HepG2 (cell line): ENCODE results near the gene RHOT2. TPM values are rescaled to one million over a fixed set of nuclear protein-coding genes. Genes with fewer than 3 reads are reported as not detected.

Source experiments
- ARHGAP35 ChIP-seq: sonication (generic); formaldehyde crosslinking; IDR thresholded peaks from 2 replicates; pipeline ENCODE4 v1.9.0; 2022; ENCODE audit warnings: mild to moderate bottlenecking, inconsistent platforms, moderate library complexity, missing genetic modification reagents, borderline replicate concordance
- EP300 ChIP-seq, 3 experiments: sonication (generic) in 1 of 3; formaldehyde crosslinking in 1 of 3; IDR thresholded peaks; 2 replicates each; pipeline versions ENCODE4 v1.5.1 to v1.6.1; 2011 to 2020; ENCODE audit warnings: low read depth in 2 of 3, low read length in 2 of 3, borderline replicate concordance in 1 of 3, improper control_type of control experiment in 1 of 3, mild to moderate bottlenecking in 1 of 3, missing genetic modification reagents in 1 of 3, moderate library complexity in 1 of 3
- HOXA7 ChIP-seq: sonication (generic); formaldehyde crosslinking; IDR thresholded peaks from 2 replicates; pipeline ENCODE4 v1.8.1; 2022; ENCODE audit warnings: mild to moderate bottlenecking, missing genetic modification reagents, moderate library complexity
- MAF1 ChIP-seq: sonication (generic); formaldehyde crosslinking; IDR thresholded peaks from 2 replicates; pipeline ENCODE4 v1.5.0; 2020; ENCODE audit warnings: missing genetic modification reagents, borderline replicate concordance
- MAFG ChIP-seq: sonication (generic); formaldehyde crosslinking; IDR thresholded peaks from 2 replicates; pipeline ENCODE4 v1.5.1; 2020; ENCODE audit warnings: mild to moderate bottlenecking, missing genetic modification reagents
- MYC ChIP-seq: sonication (generic); formaldehyde crosslinking; IDR thresholded peaks from 2 replicates; pipeline ENCODE4 v1.9.0; 2021; ENCODE audit warnings: missing genetic modification reagents, borderline replicate concordance
- SNRNP70 ChIP-seq: fragments of 200-400 bp; formaldehyde crosslinking; IDR thresholded peaks from 2 replicates; pipeline ENCODE4 v1.6.1; 2017; ENCODE audit warnings: mild to moderate bottlenecking, low read depth, low read length, moderate library complexity
- SOX6 ChIP-seq, 2 experiments: fragments of 450-650 bp in 1 of 2; sonication (generic) in 1 of 2; formaldehyde crosslinking in 1 of 2; IDR thresholded peaks; 2 replicates each; pipeline versions ENCODE4 v1.4.0 to v1.6.1; 2017 to 2020; ENCODE audit warnings: antibody characterized with exemption in 1 of 2, mild to moderate bottlenecking in 1 of 2, missing genetic modification reagents in 1 of 2
- SPEN ChIP-seq: sonication (generic); formaldehyde crosslinking; IDR thresholded peaks from 2 replicates; pipeline ENCODE4 v1.5.1; 2020; ENCODE audit warnings: low read depth, mild to moderate bottlenecking, missing genetic modification reagents
- WIZ ChIP-seq: sonication (generic); formaldehyde crosslinking; IDR thresholded peaks from 2 replicates; pipeline ENCODE4 v1.5.1; 2020; ENCODE audit warnings: mild to moderate bottlenecking, missing genetic modification reagents
- ZNF234 ChIP-seq: sonication (generic); formaldehyde crosslinking; conservative IDR thresholded peaks from 2 replicates; pipeline ENCODE4 v1.5.1; 2020; ENCODE audit warnings: mild to moderate bottlenecking, missing genetic modification reagents
- ZNF350 ChIP-seq: sonication (generic); formaldehyde crosslinking; IDR thresholded peaks from 2 replicates; pipeline ENCODE4 v1.4.0; 2020; ENCODE audit warnings: mild to moderate bottlenecking, low read depth, missing genetic modification reagents, borderline replicate concordance
- ZNF546 ChIP-seq: sonication (generic); formaldehyde crosslinking; conservative IDR thresholded peaks from 2 replicates; pipeline ENCODE4 v1.8.1; 2023; ENCODE audit warnings: mild to moderate bottlenecking, missing genetic modification reagents
- ZNF629 ChIP-seq: sonication (generic); formaldehyde crosslinking; conservative IDR thresholded peaks from 2 replicates; pipeline ENCODE4 v1.5.0; 2020; ENCODE audit warnings: missing genetic modification reagents
- ZNF776 ChIP-seq: sonication (generic); formaldehyde crosslinking; IDR thresholded peaks from 2 replicates; pipeline ENCODE4 v1.4.0; 2020; ENCODE audit warnings: mild to moderate bottlenecking, missing genetic modification reagents
- ZNF777 ChIP-seq: sonication (generic); formaldehyde crosslinking; IDR thresholded peaks from 2 replicates; pipeline ENCODE4 v1.4.0; 2020; ENCODE audit warnings: missing genetic modification reagents
- ZNF839 ChIP-seq: sonication (generic); formaldehyde crosslinking; IDR thresholded peaks from 2 replicates; pipeline ENCODE4 v1.4.0; 2020; ENCODE audit warnings: missing genetic modification reagents, mild to moderate bottlenecking, borderline replicate concordance
- polyA plus RNA-seq, 8 experiments: library from polyadenylated mRNA; depleted of rRNA in 3 of 8; stranded (reverse) in 7 of 8; unstranded in 1 of 8; fragments of >200 nt; fragmentation: Illumina TruSeq in 4 of 8; extraction: Trizol in 4 of 8; gene quantifications; 2 replicates each; pipeline versions ENCODE4 v1.2.1 to v1.2.3, GENCODE V29; 2011 to 2016; ENCODE audit warnings: low read depth in 4 of 8, missing spikeins in 1 of 8, mixed read lengths in 1 of 8; ENCODE audit not compliant: insufficient read depth in 1 of 8
- total RNA-seq, 5 experiments: library from RNA; depleted of rRNA; stranded (reverse); fragments of >200 nt; fragmentation: Illumina TruSeq; extraction: Trizol; gene quantifications; 2 replicates each; pipeline ENCODE4 v1.2.3, GENCODE V29; 2016; ENCODE audit warnings: low read depth in 1 of 5
- TF ChIP-seq, protein P1 (sequence below): sonication (generic); formaldehyde crosslinking; IDR thresholded peaks from 2 replicates; pipeline ENCODE4 v1.5.1; 2020; ENCODE audit warnings: missing genetic modification reagents, mild to moderate bottlenecking, borderline replicate concordance
- TF ChIP-seq, protein P2 (sequence below): sonication (generic); formaldehyde crosslinking; conservative IDR thresholded peaks from 2 replicates; pipeline ENCODE4 v1.4.0; 2020; ENCODE audit warnings: missing genetic modification reagents
- TF ChIP-seq, protein P3 (sequence below): sonication (generic); formaldehyde crosslinking; IDR thresholded peaks from 2 replicates; pipeline ENCODE4 v1.4.0; 2020; ENCODE audit warnings: missing genetic modification reagents, mild to moderate bottlenecking, borderline replicate concordance

The RHOT2 gene
- total and polyA plus RNA-seq, 2 of the 13 experiments (the other 11 are each of a cell fraction or from before 2014, with no cell fraction given), result 63.6 to 76.9 TPM

DNA sequence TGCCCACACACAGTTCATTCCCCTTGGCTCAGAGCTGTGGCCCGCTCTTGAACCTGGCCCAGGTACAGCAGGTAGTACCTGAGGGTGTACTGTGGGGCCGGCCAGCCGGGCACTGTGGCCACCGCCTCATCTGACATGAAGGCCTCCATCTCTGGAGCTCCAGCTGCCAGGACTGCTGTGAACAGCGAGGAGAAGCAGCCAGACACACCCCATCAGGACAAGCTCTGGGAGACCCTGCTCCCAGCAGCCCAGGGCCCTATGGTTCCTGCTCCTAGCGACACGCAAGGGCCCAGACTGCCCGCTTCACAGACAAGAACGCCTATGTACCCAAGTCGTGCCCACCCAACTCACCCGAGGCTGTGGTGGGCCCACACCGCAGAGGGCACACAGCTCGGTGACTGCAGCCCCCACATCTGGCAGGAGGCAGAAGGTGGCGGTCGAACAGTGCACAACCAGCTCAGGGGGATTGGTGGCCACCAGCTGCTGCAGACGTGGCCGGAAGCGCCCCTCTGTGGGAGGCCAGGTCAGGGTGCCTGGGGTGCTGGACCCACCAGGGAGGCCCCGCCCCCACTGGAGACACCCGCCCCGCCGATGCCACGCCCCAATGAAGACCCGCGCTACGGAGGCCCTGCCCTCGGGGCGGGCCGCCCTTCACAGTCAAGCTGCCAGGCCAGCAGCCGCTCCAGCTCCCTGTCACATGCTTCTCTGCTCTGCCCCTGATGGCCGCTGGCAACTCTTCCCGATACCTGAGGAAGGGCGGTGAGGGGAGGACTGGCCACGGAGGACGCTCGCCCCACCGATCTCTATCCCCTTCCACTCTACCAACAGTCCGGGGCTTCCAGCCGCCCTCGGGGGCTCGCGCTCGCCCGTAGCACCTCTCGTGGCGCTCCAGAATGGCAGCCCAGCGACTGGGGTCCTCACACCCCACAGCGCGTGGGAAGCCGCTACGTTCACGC is 11.2 kb downstream of the RHOT2 start (continued):
- TF ChIP-seq, protein P1, sequence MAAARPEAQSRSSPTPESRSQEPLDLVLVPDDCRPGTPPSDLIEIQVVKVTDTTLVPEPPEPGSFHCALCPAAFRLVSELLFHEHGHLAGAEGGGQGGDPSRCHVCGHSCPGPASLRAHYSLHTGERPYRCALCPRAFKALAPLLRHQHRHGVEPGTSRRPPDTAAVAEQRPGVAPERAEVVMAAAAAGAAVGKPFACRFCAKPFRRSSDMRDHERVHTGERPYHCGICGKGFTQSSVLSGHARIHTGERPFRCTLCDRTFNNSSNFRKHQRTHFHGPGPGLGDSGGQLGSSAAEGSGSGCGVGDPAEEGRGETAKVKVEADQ (CRISPR knock-in tag), result peak; percentile 64; the same call in 1 of the 2 replicates
- 0 out of 2 replicates have a peak, but pooled peaks have one; percentile 65 for TF ChIP-seq WIZ (CRISPR knock-in tag)
- TF ChIP-seq, protein P2, sequence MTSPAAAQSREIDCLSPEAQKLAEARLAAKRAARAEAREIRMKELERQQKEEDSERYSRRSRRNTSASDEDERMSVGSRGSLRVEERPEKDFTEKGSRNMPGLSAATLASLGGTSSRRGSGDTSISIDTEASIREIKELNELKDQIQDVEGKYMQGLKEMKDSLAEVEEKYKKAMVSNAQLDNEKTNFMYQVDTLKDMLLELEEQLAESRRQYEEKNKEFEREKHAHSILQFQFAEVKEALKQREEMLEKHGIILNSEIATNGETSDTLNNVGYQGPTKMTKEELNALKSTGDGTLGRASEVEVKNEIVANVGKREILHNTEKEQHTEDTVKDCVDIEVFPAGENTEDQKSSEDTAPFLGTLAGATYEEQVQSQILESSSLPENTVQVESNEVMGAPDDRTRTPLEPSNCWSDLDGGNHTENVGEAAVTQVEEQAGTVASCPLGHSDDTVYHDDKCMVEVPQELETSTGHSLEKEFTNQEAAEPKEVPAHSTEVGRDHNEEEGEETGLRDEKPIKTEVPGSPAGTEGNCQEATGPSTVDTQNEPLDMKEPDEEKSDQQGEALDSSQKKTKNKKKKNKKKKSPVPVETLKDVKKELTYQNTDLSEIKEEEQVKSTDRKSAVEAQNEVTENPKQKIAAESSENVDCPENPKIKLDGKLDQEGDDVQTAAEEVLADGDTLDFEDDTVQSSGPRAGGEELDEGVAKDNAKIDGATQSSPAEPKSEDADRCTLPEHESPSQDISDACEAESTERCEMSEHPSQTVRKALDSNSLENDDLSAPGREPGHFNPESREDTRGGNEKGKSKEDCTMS (CRISPR knock-in tag), result no peak
- peak; percentile 32; the same call in 1 of the 2 replicates for TF ChIP-seq ZNF839 (CRISPR knock-in tag)
- TF ChIP-seq SPEN (CRISPR knock-in tag), result peak; percentile 76
- peak; percentile 47; the same call in 1 of the 2 replicates for TF ChIP-seq ZNF350 (CRISPR knock-in tag)
- TF ChIP-seq EP300 (IDR thresholded peaks at IDR 0.05; ENCODE audit: low read depth in 2 of 2, low read length in 2 of 2), result no peak
- TF ChIP-seq EP300 (CRISPR knock-in tag; IDR thresholded peaks at IDR 0.05; ENCODE audit: borderline replicate concordance), result no peak
- no peak for TF ChIP-seq SOX6 (IDR thresholded peaks at IDR 0.05)
- TF ChIP-seq SOX6 (CRISPR knock-in tag; IDR thresholded peaks at IDR 0.05), result no peak
- TF ChIP-seq, protein P3, sequence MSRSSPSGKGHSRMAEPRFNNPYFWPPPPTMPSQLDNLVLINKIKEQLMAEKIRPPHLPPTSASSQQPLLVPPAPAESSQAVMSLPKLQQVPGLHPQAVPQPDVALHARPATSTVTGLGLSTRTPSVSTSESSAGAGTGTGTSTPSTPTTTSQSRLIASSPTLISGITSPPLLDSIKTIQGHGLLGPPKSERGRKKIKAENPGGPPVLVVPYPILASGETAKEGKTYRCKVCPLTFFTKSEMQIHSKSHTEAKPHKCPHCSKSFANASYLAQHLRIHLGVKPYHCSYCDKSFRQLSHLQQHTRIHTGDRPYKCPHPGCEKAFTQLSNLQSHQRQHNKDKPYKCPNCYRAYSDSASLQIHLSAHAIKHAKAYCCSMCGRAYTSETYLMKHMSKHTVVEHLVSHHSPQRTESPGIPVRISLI, result no peak
- TF ChIP-seq ZNF629, result 0 out of 2 replicates have a peak, but pooled peaks have one; percentile 19
- TF ChIP-seq ARHGAP35, result no peak
- TF ChIP-seq ZNF234 (CRISPR knock-in tag), result no peak
- peak; percentile 31; the same call in 1 of the 2 replicates for TF ChIP-seq ZNF546 (CRISPR knock-in tag)
- TF ChIP-seq MAFG (CRISPR knock-in tag), result no peak
- no peak for TF ChIP-seq SNRNP70
- TF ChIP-seq MYC (CRISPR knock-in tag), result peak; percentile 61
- TF ChIP-seq ZNF777, result no peak
- TF ChIP-seq HOXA7, result peak; percentile 70; the same call in 1 of the 2 replicates
- peak; percentile 59 for TF ChIP-seq ZNF776 (CRISPR knock-in tag)
- TF ChIP-seq MAF1 (CRISPR knock-in tag), result no peak
